ENCODE measurements around the gene CD34.
"Not testable (repeated sequence)": the region's sequence is repeated elsewhere in the genome, so short reads cannot be mapped to it uniquely, and the experiment has no call there.

The CD34 gene, protein sequence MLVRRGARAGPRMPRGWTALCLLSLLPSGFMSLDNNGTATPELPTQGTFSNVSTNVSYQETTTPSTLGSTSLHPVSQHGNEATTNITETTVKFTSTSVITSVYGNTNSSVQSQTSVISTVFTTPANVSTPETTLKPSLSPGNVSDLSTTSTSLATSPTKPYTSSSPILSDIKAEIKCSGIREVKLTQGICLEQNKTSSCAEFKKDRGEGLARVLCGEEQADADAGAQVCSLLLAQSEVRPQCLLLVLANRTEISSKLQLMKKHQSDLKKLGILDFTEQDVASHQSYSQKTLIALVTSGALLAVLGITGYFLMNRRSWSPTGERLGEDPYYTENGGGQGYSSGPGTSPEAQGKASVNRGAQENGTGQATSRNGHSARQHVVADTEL

DNA sequence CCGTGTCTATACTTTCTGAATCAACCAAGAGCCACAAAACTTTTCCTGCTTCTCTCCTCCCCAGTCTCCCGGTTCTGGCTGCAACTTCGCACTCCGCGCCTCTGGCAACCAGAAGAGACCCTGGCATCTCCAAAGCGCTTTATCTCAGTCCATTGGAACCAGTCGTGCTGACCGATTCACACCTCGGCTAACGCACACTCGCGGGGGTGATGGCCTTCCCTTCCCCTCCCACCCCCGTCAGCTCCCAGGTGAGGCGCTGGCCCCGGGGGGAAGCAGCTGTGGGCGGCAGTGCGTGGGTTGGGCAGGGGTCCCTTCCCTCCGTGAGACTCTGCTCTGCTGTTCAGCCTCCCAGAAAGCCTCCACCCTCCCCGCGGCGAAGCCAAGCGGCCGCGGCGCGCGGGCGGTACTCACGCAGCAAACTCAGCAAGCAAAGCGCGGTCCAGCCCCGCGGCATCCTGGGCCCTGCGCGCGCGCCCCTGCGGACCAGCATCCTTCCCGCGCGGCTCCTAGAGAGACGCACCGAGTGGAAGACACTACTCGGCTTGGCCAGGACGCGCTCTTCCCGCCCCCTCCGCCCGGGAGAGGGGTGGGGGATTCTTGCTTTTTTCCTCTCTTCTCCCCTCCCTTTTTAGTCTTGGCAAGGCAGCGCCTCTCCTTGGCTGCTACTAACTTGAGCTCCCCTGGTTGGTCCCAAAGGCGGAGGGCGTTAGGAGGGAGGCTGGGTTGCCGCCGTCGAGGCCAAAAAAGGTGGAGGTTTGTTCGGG, at the start of gene CD34:
CD34 (minus strand) TSS at position 535 of the 764 bp plus-strand sequence; CDS start at position 490, 45 bp downstream.
- no peak for DNase-seq

DNA sequence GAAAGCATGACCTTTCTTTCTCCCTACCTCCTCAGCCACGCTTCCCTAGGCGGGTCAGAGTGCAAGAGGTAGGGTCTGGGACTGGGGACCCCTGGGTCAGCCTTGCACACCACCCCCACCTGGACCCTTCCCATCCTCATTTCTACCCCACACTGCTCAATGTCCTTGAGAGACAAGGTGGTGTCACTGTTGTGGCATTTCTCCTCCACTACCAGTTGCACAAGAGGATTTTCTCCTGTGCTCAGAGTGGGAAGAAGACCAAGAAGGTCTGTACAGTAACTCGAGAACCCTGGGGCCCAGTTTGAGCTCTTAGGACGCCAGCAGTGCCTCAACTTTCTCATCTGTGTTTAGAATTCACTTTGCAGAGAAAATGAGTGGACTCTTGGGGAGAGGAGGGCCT, 49.4 kb upstream of the CD34 start:
- DNase-seq: no peak

DNA sequence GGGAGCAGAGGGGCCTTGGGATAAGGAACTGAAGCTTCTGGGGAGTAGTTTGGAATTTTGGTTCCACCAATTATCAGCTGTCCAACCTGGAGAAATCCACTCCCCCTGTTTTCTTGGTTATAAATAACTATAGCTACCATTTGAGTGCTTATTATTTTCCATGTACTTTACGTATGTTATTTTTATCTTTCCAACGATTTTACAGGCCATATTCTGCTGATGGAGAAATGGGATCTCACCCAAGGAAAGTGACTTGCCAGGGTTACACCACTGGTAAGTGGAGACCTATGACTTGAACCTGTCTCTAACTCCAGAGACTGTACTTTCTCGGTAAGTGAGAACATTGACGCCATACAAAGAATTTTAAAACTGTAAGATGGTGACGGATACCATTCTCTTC, 49.0 kb upstream of the CD34 start:
- DNase-seq: no peak

DNA sequence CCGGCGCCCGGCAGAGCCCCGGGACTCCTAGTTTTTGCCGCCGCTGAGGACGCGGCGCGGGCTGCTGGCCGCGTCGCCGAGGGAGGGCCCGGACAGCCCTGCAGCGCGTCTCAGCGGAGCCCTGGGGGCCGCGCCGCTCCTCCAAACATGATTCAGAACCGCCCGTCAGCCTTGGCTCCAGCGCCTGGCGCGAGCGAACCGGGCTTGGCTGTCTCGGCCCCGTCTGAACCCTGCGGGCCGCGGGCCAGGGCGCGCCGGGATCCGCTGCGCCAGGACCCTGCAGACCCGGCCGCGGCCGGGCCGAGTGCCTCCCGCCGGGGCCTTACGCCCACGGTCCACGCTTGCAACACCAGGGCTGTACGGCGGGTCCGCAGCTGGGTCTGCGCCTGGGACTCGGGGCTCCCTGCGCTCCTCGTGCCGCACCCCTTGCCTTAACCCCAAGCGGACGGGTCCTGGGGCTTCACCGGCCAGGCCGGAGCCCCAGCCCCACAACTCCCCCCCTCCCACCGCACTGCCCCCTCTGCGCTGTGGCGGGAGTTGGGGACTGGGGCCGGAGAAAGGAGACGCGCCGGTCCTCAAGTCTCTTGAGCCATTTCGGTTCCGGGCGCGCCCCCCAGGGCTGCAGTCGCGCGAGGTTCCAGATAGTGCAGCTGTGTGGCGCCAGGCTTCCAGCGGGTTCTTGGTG, 48.4 kb upstream of the CD34 start:
- no peak for DNase-seq

DNA sequence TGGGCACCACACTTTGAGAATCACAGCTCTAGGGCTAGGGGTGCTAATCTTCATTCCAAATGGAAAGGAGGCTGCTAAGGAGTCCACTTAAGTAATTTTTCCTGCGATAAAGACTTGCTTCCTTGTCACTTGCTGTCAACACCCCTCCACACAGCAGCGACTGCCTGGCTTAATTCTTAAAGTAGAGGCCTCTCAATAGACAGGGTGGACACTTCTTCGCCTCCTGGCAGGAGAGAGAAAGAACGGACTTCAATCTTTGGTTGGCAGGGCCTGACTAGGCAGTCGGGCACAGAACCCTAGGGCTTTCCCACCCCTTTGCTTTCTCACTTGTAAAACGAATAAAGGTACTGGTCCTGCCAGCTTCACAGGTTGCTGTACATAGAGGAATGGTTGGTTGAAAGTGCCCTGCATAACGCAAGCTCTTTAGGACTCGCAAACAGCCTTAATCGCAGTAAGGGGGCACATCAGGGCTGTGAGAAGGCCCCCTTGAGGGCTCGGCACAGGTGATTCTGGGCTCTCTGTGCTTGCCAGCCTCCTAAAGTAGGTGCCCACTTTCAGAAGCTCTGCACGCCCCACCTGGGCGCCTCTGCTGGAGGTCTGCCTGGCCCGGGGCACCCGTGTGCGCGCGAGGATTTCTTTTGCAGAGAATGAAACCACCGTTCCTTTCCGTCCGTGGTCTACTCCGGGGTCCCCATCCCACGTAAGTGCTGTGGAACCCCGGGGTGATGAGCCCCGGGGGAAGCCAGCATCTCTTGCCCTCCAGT, 47.6 kb upstream of the CD34 start:
- DNase-seq: no peak

DNA sequence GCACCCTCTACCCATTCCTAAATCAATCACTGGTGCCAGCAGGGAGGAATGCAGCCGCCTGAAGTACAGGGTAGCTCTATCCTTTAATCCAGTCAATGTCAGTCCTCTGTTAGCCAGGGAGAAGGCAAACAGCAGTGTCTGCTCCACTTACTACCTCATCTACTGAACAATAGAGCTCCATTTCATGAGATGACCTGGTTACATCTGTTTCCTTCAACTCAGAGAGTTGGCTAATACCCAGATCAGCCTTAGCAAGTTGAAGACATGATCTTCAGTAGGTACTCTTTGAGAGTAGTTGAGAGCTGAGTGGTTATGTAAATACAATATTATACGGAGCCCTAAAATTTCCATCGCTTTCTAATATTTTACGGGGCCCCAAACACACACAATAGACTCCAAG, 46.1 kb upstream of the CD34 start:
- DNase-seq: no peak

DNA sequence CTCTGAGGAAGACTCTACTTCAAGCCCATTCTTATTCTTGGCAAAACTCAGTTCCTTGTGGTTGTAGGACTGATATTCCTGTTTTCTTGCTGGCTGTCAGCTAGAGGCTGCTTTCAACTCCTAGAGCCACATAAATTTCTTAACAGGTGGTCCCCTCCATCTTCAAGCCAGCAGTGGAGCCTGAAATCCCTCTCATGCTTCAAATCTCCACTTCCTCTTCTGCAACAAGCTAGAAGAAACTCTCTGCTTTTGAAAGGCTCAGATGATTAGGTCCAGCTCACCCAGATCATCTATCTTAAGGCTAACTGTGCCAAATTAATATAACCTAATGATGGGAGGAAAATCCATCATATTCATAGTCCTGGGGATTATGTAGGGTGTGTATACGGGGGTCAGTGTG, 43.2 kb upstream of the CD34 start:
- no peak for DNase-seq

DNA sequence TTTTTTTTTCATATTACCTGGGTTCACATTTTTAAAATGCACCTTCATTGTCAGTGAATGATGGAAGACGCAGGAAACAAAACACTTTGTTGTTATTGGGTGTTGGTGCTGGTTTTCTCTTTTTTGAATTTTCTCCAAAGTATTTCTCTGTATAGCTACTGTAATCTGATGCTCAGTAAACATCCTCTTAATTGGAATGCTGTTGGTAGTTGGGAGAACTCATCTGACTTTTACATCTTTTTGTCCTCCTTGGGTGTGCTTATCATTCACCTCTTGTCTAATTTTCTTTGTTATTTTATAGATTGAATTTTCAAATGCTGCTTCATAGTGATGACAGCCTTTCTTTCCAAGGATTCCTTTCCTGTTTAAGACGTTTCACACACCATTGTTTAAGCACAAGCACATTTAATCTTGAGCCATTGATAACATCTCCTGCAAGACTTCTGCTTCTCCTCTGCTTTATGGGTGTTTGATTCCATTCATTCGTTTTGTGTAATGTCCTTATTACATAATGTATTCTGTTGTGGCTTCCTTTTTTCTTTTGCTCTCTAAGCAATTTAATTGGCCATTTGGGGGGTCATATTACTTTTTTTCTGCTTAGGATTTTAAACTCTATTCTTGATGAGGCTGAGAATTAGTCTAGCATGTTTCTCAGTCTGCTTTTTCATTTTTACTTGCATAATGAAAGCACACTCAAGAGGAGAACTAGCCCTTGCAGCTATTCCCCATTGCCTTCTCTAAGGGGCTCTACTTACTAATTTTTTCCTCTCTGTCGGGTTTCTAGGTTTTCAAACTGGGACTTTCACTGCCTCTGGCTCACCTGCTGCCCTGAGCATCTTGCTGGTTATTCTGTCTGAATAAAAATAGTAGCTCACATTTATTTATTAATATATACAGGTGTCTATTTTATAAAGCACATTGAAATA, 42.0 kb upstream of the CD34 start:
- DNase-seq: no peak

DNA sequence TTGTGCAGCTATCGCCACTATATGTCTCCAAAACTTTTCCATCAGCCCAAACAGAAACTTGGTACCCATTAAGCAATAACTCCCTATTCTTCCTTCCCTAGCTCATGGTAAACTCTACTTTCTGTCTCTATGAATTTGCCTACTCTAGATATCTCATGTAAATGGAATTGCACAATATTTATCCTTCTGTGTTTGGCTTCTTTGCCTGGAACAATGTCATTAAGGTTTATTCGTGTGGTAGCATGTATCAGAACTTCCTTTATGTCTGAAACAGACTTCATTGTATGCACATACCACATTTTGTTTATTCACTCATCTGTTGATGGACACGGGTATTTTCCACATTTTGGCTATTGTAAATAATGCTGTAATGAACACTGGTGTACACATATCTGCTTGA, 40.7 kb upstream of the CD34 start:
- no peak for DNase-seq

DNA sequence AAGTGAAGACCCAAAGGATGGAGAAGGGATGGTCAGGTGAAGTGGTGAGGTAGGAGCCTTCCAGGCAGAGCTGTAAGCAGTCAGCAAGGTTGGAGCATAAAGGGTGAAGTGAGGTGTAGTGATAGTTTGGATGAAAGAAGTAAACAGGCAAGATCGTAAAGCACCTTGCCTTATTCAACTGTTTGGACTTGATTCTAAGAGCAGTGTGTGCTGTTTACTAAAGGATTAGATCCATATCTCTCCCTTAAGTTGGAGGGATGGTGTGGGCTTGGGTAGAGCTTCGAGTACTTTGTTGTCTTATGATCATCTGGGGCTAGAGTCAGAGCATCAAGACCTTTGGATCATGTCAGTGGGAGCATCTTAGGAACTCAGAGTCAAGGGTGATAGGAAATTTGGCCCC, 39.8 kb upstream of the CD34 start:
- no peak for DNase-seq

DNA sequence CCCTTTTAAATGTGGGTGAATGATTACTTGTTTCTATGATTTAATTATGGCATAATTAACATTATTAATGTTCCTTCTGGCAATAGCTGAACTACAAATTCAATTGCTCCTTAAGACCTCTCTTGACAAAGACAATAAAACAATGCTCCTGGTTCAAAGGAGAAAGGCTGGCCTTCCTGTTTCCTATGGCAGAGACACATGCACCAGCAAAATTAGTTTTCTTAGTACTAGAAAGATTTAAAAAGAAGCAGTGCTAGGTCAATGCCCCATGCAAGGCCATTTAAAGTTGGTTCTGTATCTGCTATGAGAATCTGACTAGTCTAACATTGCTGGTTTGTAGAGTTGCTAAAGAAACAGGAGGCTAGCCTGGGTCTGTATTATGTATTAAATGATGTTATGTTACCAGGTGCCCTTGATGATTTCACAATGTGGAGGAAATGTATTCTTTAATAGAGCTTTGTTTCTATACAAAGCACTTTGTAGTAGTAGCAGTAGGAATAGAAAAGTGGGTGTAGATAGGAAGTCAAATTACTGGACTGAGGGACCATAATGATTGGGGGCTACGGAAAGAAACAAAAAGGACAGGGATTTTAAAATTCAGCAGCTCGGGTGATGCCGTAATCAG, 38.8 kb upstream of the CD34 start:
- no peak for DNase-seq

DNA sequence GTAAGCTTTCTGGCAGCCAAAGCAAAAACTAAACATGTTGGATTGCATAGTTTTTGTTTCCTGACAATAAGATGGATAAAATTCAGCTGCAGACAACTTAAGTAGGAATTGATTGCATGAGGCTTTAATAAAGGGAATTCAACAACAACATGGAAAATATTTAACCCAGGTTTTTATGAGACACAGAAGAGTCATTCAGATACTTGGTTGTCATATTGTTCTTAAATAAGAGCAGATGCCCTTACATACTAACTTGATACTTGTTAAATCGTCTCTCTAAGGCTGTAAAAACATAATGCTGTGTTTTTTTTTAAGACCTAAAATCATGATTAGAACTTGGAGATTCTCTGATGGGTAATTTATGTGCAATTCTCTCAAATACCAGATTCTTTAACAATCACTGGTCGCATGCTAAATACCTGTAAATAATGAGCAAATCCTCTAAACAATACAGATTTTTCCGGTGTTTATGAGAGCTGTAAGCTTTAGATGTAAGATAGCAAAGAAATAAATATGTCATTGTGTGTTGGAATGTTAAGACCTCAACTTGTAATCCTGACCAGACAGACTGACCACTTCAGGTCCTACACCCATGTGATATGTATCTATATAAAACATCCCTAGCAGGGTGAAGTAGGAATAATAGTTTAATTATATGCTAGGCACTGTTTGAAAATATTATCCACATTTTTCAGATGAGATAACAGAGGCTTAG, 37.8 kb upstream of the CD34 start:
- no peak for DNase-seq

DNA sequence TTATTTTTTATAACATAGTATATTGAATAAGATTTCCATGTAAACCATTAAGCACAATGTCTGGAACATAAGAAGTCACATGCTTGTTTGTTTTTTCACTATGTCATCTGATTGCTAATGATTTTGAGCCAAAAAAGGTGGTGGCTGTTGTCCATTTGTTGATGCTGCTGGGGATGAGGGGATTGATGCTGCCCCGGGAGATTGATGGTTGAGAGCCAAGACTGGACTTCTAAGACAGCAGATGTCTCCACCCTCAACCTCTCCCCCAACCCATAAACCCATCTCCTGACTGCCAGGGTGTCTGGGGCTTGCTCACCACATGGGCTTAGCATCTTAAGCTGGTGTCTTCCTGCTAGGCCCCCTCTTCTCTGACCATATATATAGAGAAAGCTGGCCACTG, 35.8 kb upstream of the CD34 start:
- DNase-seq: no peak

DNA sequence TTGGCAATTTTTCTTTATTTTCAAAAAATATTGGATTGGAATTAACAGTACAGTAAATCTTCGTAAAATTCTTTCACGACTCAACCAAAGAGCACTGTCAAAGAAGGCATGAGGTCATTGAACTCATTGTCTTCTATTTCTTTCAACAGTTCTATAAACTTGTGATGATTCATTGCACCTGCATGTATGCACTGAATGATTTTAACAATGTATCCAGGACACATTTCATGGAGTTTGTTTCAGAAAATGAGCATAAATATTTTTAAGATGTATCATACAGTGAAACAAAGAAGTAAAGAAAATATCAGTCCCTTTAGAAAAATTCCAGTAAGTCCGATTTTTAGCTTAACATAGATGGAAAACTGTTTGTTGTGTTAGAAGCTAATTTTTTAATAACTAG, 33.6 kb upstream of the CD34 start:
- no peak for DNase-seq

DNA sequence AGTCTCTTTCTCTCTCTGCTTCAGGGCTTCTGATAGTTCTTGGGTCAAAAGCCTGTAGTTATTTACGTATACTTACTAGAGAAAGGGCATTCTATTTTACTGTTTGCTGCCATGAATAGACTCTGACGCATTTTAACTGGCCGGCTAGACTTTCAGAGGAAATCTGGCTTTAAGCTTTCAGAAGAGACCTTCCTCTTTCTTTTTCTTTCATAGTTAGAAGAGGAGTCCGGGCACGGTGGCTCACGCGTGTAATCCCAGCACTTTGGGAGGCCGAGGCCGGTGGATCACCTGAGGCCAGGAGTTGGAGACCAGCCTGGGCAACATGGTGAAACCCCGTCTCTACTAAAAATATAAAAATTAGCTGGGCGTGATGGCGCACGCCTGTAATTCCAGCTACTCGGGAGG, 31.4 kb upstream of the CD34 start:
- not testable (repeated sequence) for DNase-seq

DNA sequence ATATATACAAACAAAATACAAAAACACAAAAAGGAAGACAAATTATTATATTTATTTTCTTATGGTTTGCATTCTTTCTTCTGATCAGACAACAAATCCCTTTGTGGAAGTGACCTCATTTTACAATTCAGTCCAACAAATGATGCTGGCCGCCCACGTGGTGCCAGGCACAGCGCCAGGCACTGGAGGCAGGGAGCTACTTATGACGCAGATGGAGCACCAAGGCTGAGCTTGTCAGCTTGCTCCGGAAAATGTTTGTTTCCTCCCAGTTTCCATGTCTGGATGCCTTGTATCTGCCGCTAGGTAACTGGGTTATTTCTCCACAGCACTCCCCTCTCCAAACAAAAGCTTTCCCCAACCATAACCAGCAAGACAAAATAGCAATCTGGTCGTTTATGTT, 30.7 kb upstream of the CD34 start:
- DNase-seq: no peak

DNA sequence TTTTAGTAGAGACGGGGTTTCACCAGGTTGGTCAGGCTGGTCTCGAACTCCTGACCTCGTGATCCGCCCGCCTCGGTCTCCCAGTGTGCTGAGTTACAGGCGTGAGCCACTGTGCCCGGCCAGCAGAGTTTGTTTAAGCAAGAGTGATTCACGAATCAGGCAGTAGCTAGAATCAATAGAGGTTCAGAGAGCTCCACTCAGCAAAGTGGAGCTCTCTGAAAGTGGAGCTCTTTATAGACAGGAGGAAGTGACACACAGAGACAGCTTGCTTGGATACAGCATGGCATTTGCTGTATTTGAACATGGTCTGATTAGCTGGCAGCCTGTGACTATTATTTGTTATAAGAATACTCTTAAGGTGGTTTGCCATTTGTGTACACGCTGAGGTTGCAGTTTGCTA, 27.1 kb upstream of the CD34 start:
- DNase-seq: no peak

DNA sequence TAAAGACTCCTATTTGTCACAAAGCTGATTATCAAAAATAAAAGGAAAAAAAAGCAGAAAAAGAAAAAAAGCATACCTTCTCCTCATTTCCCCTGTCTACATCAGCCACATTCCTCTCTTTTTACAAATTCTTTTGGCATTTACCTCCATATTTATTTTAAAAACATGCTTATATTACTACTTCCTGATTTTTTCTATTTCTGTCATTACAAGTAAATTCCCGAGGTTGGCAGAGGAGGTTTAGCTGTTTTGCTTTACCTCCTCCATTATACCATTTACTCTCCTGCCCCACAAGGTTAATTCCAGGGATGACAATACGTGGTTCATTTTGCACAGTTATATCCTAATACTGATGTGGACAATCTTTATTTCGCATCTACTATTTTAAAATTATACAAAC, 26.3 kb upstream of the CD34 start:
- no peak for DNase-seq

DNA sequence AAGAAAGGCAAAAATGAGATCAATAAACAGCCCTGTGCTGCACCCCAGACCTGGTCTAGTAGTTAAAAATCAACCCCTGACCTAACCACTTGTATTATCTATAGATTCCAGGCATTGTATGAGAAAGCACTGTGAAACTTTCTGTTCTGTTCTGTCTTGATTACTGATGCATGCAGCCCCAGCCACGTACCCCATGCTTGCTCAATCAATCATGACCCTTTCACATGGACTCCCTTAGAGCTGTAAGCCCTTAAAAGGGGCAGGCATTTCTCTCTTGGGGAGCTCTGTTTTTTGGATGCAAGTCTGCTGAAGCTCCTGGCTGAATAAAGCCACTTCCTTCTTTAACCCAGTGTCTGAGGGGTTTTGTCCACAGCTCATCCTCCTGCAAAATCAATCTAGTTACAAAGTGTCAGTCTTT, 24.2 kb upstream of the CD34 start:
- no peak for DNase-seq

DNA sequence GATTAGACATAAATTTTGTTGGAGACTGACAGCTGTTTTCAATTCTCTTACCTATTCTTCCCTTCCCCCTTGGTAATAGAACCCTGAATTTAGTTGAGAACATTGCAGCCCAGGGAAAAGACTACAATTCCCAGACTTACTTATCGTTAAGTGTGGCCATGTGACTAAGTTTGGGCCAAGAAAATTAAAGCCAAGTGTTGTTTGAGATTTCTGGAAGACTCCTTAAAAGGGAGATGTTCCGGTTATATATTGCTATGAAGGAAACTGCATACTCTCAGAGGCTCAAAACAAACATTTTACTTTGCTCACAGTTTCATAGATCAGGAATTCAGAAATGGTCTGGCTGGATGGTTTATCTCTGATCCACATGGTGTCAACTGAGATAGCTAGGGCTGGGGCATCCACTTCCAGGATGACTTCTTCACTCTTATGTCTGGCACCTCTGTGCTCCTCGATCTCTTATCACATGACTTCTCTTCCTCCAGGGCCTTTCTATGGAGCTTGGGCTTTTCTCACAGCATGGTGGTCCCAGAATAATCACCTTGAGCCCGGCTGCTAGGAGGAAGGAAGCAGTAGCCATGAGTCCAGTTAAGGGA, 22.4 kb upstream of the CD34 start:
- DNase-seq: no peak
